GM21367 (cell line): ENCODE measurements around the gene SEMA5B.

Experiments
- ATAC-seq: cut with Tn5 transposase; IDR thresholded peaks from one replicate; pipeline ENCODE4 v1.9.1; 2021; ENCODE audit not compliant: unreplicated experiment

Gene SEMA5B

DNA sequence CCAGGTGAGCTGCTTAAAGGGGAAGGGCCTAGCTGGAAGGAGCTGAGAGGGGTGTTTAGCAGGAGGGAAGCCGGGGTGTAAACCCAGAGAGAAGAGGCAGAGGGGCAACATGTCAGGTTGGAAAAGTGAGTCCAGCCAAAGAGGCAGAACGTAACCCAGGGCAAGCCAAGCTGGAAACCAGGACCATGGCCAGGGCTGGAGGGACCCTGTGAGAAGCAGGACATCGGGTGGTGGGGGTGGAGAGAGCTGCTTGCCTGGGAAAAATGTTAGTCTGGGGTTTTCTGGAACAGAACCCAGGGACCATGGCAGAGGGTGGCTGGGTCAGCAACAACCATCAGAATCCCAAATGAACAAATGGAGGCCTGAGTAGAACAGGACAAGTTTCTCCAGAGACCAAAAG lies 32.6 kb downstream of the SEMA5B start:
- no peak for ATAC-seq

DNA sequence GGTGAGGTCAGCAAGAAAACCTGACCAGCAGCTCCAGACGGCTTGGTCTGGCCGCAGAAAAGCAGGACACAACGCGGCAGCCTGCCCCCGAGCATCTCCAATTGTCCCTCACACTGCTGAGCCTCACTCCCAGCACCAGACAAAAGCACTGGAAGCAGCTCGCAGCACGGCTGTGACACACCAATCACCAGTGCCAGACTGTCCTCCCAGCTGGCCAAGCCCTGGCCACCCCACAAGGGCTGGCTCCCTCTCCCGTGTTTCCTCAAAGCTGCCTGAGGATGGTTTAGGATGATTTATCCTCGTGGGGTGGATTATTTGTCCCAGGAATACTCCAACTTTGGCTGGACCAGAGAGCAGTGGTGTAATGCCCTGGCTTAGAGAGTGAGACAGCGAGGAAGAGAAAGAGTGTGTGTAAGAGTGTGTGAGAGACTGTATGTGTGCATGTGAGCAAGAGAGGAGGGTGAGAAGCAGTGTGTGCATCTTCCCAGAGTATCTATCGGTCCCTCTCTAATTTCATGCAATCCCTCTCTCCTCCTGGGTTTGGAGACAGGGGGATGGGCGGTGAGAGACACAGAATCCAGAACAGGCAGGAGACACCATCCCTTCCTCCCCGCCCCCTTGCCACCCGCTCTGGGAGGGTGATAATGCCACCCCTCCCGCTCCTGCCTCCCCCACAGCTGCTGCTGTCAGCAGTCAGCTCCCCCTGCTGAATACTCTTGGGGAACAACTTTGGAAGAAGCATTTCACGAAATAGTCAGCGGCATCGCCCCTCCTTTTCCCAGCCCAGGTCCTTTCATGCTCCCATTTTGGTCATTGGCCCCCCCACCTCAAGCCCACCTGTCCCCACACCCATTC lies 34.2 kb downstream of the SEMA5B start:
- ATAC-seq = no peak

- ATAC-seq = no peak
These were observed 34.9 kb downstream of the SEMA5B start for GRCh38 chr3:122992676-122993075.

DNA sequence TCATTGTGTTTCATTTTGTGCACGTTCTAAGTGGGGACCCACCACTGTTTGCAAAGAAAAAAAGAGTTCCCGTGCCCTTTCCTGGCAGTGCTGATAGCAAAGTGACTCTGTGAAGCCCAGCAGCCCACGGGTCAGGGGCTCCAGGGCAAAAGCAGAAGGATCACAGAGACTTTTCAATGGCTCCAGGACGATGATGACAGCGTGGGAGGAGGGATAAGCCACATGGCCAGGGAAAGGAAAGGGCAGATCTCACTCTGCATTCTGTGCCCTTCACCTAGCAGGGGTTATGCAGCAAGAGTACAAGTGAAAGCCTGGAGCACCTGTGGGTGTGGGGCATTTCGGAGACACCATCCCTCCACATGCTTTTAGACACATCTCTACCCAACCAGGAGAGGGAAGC lies 35.4 kb downstream of the SEMA5B start:
- no peak for ATAC-seq

DNA sequence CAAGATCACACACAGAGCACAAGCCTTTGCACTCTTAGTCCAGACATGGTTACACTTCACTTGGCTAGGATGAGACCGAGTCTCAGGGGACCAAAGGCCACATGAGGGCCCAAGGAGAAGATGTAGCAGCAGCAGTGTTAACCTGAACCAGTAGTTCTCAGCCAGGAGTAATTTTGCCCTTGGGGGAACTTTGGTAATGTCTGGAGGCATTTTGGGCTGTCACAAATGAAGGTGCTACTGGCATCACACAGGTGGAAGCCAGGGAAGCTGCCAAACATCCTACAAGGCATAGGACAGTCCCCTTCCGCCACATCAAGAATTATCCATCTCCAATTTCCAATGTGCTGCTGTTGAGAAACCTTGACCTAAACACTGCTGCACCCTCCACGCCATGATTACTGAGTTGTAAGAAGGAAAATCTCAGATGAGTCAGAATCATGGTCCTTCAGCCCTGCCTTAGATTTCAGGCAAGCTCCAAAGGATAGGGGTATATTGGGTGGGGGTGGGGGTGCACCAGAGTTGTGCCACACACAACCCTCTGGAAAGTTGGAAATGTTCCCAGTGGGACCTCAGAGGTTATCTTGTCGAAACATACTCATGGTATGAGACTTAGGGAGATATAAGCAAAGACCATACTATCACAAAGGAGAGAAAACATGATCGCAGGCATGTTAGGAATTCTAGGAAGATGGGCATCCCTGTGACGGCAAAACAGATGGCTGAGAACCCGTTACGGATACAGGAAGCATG lies 36.2 kb downstream of the SEMA5B start:
- ATAC-seq = no peak

GRCh38 chr3:122989856-122990575 lies 37.5 kb downstream of the SEMA5B start:
- ATAC-seq = no peak

GRCh38 chr3:122988508-122988907 lies 39.1 kb downstream of the SEMA5B start:
- no peak for ATAC-seq

- ATAC-seq = no peak
These were observed 39.7 kb downstream of the SEMA5B start for GRCh38 chr3:122987736-122988319.

DNA sequence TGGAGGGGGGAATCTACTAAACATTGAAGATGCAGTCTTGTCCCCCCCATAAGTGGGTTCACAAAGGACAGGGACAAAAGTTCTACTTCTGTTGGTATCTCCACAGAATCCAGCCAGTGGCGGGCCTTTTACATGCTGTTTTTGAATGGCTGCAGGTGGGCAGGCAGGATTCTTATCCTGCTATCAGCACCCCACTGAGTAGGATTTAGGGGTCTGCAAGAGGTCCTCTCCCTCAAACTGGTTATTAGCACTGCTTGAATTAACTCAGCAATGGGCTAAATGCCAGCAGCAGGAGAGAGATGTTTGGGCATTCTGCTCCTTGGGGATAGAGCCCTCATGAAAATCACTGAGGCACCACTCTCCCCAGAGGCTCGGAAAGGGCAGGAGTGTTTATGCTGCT lies 40.3 kb downstream of the SEMA5B start:
- ATAC-seq = no peak

DNA sequence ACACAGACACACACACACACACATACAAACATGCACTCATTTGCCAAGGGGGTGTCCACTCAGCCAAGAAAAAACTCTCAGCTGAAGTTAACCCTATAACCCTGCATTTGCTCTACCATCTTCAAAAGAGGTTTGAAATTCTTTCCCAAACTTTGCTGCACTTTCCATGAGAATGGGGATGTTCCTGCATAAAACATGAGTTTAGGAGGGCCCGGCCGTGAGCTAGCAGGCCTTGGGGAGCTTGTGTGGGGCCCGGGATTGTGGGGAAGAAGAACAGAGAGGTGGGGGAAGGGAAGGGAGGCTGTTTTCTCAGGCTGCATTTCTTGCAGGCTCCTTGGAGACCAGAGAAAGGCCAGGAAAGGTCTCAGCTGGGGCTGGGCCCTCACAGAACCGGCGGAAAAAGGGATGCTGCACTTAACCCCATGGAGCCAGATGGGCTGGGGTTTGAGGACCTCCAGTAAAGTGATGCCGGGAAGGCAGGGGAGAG lies 40.8 kb downstream of the SEMA5B start:
- ATAC-seq = no peak

DNA sequence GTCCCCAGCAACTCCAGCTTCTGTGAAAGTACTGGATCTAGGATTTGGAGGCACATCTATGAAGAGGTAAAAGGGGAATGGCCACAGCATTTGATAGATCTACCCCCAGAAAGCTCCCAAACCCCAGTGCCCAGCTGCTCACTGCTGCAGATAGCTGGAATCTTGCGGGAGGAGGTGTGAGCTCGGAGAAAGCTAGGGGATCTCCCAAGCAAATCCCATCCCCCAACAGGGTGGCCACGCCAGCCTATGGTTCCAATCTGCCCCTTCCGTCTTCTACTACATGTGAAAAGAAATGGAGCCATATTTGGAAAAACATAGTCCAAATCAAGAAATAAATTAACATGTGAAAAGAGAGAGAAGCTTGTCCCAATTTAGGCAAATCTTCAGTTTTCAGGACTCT lies 42.0 kb downstream of the SEMA5B start:
- ATAC-seq = no peak

DNA sequence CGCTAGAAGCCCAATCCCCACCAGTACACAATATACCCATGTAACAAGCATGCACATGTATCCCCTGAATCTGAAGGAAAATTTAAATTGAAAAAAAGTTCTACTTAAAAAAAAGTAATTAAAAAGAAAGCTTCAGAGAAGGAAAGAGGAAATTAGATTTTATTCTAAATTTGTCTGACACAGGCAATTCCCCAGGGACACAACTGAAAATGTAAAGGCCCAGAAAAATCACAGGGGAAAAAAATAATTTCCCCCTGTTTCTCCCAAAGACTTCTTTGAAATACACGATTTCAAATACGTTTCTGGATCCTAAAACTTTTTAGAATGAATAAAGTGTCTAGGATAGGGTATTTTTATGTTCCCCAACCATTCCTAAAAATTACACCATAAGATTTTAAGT lies 42.9 kb downstream of the SEMA5B start:
- no peak for ATAC-seq

DNA sequence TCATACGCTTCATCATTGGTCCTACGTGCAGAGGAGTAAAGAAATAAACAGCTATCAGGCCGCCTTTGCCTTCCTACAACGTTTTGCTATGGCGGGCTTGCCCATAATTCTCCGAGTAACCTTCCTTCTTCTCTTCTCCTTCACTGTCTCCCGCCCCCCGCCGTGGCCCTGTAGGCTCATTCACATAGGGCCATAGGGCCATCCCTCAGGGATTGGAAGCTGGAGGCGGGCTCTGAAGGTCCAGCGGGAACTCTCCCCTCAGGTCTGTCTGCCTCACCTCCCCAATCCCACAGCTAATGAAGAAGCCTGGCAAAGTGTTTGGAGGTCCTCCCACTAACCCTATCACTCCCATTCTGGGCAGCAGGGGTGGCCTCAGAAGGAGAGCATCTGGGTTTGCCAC lies 43.6 kb downstream of the SEMA5B start:
- no peak for ATAC-seq

- no peak for ATAC-seq
These were observed 45.1 kb downstream of the SEMA5B start for GRCh38 chr3:122982216-122983185.

DNA sequence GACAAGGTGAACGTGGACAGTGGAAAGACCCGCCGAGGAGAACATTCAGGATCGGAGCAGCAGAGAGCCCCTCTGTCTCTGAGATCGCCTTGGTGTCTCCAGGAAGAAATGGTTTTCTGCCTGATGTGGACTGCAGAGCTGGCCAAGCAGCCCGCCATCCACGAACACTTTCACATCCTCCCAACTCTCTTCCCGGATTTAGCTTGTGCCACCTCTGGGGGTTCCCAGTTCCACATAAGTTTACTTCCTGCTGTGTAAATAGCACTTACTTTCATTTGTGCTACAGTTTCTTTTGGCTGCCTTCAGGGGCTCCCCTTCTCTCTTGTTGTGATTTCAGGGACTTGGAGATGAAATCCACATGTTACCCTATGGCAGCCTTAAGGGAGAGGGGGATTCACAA lies 48.4 kb downstream of the SEMA5B start:
- ATAC-seq = no peak

DNA sequence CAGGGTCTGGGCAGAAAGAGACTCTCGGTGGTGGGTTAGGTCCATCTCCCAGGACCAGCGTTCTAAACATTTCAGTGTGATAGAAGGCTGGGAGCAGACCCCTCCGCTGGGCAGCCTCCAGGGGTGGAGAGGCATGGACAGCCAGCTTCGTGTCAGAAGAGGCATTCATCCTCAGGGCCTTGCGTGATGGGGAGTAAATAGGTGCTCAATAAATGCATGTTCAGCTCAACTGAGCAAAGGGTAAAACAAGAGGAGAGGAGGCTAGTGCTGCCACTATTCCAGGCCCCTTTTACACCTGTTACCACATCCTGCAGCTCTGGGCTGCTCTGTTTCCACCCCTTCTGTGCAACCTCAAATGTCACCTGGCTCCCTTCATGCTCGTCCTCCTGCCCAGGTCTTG lies 49.0 kb downstream of the SEMA5B start:
- ATAC-seq = no peak

- no peak for ATAC-seq
These were observed 49.7 kb downstream of the SEMA5B start for GRCh38 chr3:122977746-122978466.

DNA sequence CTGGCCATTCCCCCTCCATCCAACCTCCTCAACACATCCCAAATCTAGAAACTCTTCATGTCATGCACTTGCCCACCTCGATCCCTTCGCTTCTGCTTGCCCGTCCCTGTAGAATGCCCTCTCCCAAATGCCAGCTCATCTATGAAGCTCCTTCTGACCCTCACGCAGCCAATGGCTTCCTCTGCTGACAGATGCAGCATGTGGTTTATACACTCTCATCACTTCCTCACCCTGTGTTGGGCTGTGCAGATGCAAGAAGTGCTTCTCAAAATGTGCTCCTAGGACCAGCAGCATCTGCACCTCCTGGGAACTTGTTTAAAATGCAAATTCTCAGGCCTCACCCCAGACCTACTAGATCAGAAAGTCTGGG lies 51.7 kb downstream of the SEMA5B start:
- no peak for ATAC-seq

GRCh38 chr3:122975163-122975923 lies 52.2 kb downstream of the SEMA5B start:
- ATAC-seq = peak; percentile 42
